Calu3 (cell line): ENCODE measurements around the gene FRMD3. TPM values are rescaled to one million over a fixed set of nuclear protein-coding genes. Genes with fewer than 3 reads are reported as not detected.

Source experiments
- BruUV-seq: library from RNA; stranded (reverse); fragments of 400-500 nt; replicated peaks from 2 replicates; lab custom pipeline; 2021; lab: Mats Ljungman, UMichigan
- CTCF ChIA-PET: fragments of 300-600 bp; sonication (Branson Sonifier 250); formaldehyde crosslinking; loops from one replicate; lab custom pipeline; 2022; ENCODE audit warnings: antibody characterized with exemption; lab: Charles Lee
- DNase-seq: peaks from one replicate; pipeline ENCODE4 v3.0.0; 2022
- H3K27ac Mint-ChIP-seq: one replicate; pipeline ENCODE4 v1.8.0; 2022; ENCODE audit warnings: mixed read lengths; ENCODE audit not compliant: unreplicated experiment
- H3K27me3 Mint-ChIP-seq: one replicate; pipeline ENCODE4 v1.8.0; 2022; ENCODE audit warnings: mixed read lengths; ENCODE audit not compliant: unreplicated experiment
- H3K36me3 Mint-ChIP-seq: one replicate; pipeline ENCODE4 v1.8.0; 2022; ENCODE audit warnings: mild to moderate bottlenecking, moderate library complexity, mixed read lengths; ENCODE audit not compliant: insufficient read depth, unreplicated experiment
- H3K4me1 Mint-ChIP-seq: one replicate; pipeline ENCODE4 v1.8.0; 2022; ENCODE audit warnings: mild to moderate bottlenecking, low read depth, mixed read lengths; ENCODE audit not compliant: unreplicated experiment
- H3K4me3 Mint-ChIP-seq: one replicate; pipeline ENCODE4 v1.8.0; 2022; ENCODE audit warnings: mild to moderate bottlenecking, low read depth, moderate library complexity, mixed read lengths; ENCODE audit not compliant: unreplicated experiment
- H3K9me3 Mint-ChIP-seq: one replicate; pipeline ENCODE4 v1.8.0; 2022; ENCODE audit warnings: low read depth, mixed read lengths; ENCODE audit not compliant: unreplicated experiment
- CTCF ChIP-seq: fragments of 200-600 bp; IDR thresholded peaks from one replicate; pipeline ENCODE4 v1.8.0; 2022; ENCODE audit warnings: antibody characterized with exemption; ENCODE audit not compliant: unreplicated experiment
- intact Hi-C: fragments of 100-400 bp; cut with micrococcal nuclease; formaldehyde crosslinking; loops from one replicate; pipeline ENCODE4 v1.10.0; 2022; ENCODE audit not compliant: unreplicated experiment
- total RNA-seq: library from RNA; stranded (reverse); gene quantifications from 2 replicates; pipeline ENCODE4 v1.2.3, GENCODE V29; 2022

FRMD3 gene
- total RNA-seq, 1 experiment from 2014 or later: 0.38 TPM

GRCh38 chr9:83509402-83509801 lies 28.8 kb downstream of the FRMD3 start:
- no peak for DNase-seq
- H3K9me3 Mint-ChIP-seq: no peaks in the 10 kb centered on the region
- no peak overlapping the region for H3K4me3 Mint-ChIP-seq
- no peaks in the 10 kb centered on the region for H3K4me1 Mint-ChIP-seq
- no peaks in the 10 kb centered on the region for H3K36me3 Mint-ChIP-seq
- BruUV-seq: no TSS peak
- CTCF ChIA-PET: no interaction called here
- H3K27me3 Mint-ChIP-seq: peaks cover 2% of the 10 kb centered on the region
- H3K27ac Mint-ChIP-seq: no peak overlapping the region
- intact Hi-C loops: no loop called here
- no peak for TF ChIP-seq CTCF

- H3K4me1 Mint-ChIP-seq: no peaks in the 10 kb centered on the region
- no peak for TF ChIP-seq CTCF
- no peaks in the 10 kb centered on the region for H3K9me3 Mint-ChIP-seq
- intact Hi-C loops: no loop called here
- no peak for DNase-seq
- no TSS peak for BruUV-seq
- no peaks in the 10 kb centered on the region for H3K36me3 Mint-ChIP-seq
- CTCF ChIA-PET: no interaction called here
- H3K27me3 Mint-ChIP-seq: no peaks in the 10 kb centered on the region
- no peak overlapping the region for H3K27ac Mint-ChIP-seq
- H3K4me3 Mint-ChIP-seq: no peak overlapping the region
These were observed 30.1 kb downstream of the FRMD3 start for GRCh38 chr9:83508067-83508466.

- DNase-seq: no peak
- no peaks in the 10 kb centered on the region for H3K27me3 Mint-ChIP-seq
- CTCF ChIA-PET: interaction anchor here (1.1 kb wide), 1 partner anchor 12 kb away, joined by 3 read pairs; no protein-coding TSS in a partner anchor
- no peaks in the 10 kb centered on the region for H3K9me3 Mint-ChIP-seq
- no peak overlapping the region for H3K4me3 Mint-ChIP-seq
- no peak overlapping the region for H3K27ac Mint-ChIP-seq
- intact Hi-C loops: no loop called here
- H3K36me3 Mint-ChIP-seq: no peaks in the 10 kb centered on the region
- TF ChIP-seq CTCF: no peak
- BruUV-seq: no TSS peak
- H3K4me1 Mint-ChIP-seq: no peaks in the 10 kb centered on the region
These were observed 32.9 kb downstream of the FRMD3 start for GRCh38 chr9:83505282-83505681.

- H3K27ac Mint-ChIP-seq: no peak overlapping the region
- CTCF ChIA-PET: no interaction called here
- H3K36me3 Mint-ChIP-seq: no peaks in the 10 kb centered on the region
- no peak overlapping the region for H3K4me3 Mint-ChIP-seq
- no peak for DNase-seq
- H3K4me1 Mint-ChIP-seq: no peaks in the 10 kb centered on the region
- intact Hi-C loops: no loop called here
- TF ChIP-seq CTCF: no peak
- no peaks in the 10 kb centered on the region for H3K9me3 Mint-ChIP-seq
- BruUV-seq: no TSS peak
- H3K27me3 Mint-ChIP-seq: no peaks in the 10 kb centered on the region
These were observed 34.3 kb downstream of the FRMD3 start for GRCh38 chr9:83503866-83504265.

GRCh38 chr9:83501565-83501964 lies 36.6 kb downstream of the FRMD3 start:
- Mint-ChIP-seq H3K27me3 (no peaks in the 10 kb centered on the region), H3K4me3 (no peak overlapping the region), H3K4me1 (no peaks in the 10 kb centered on the region), H3K9me3 (no peaks in the 10 kb centered on the region), H3K36me3 (no peaks in the 10 kb centered on the region), H3K27ac (no peak overlapping the region)
- CTCF ChIA-PET: no interaction called here
- no TSS peak for BruUV-seq
- TF ChIP-seq CTCF: no peak
- intact Hi-C loops: no loop called here
- DNase-seq: no peak
